ENCODE measurements around the gene TMEM204.
A peak's percentile ranks its signal among the peaks of the same experiment; 100 is the strongest.

Gene TMEM204

GRCh38 chr16:1532771-1533170, 695 bp upstream of the TMEM204 start:
- Histone ChIP-seq H3K9me3 (ENCODE audit: control insufficient read depth, low read length) (no peaks in the 10 kb centered on the region), H3K4me3 (ENCODE audit: low read depth, low read length) (no peak overlapping the region), H3K27me3 (ENCODE audit: control insufficient read depth, insufficient read depth, low read length) (no peaks in the 10 kb centered on the region), H3K79me2 (no peaks in the 10 kb centered on the region), H3K36me3 (ENCODE audit: control insufficient read depth, insufficient read depth, low read length) (no peaks in the 10 kb centered on the region), H3K4me2 (ENCODE audit: low read length) (peak overlapping the region; percentile 19), H3K9ac (no peak overlapping the region), H3K27ac (peak overlapping the region; percentile 64), H3K4me1 (no peaks in the 10 kb centered on the region), H2AFZ (no peak overlapping the region)
- no peak for TF ChIP-seq CTCF (IDR thresholded peaks at IDR 0.05)

GRCh38 chr16:1534021-1535020, 855 bp downstream of the TMEM204 start:
- Histone ChIP-seq H3K9ac (no peak overlapping the region), H3K4me1 (no peaks in the 10 kb centered on the region), H3K27ac (peak overlapping the region; percentile 36), H3K27me3 (ENCODE audit: control insufficient read depth, insufficient read depth, low read length) (no peaks in the 10 kb centered on the region), H3K4me3 (ENCODE audit: low read depth, low read length) (peak overlapping the region; percentile 36), H3K4me2 (ENCODE audit: low read length) (no peak overlapping the region), H3K79me2 (no peaks in the 10 kb centered on the region), H3K36me3 (ENCODE audit: control insufficient read depth, insufficient read depth, low read length) (no peaks in the 10 kb centered on the region), H2AFZ (no peak overlapping the region), H3K9me3 (ENCODE audit: control insufficient read depth, low read length) (no peaks in the 10 kb centered on the region)
- TF ChIP-seq CTCF (IDR thresholded peaks at IDR 0.05), result no peak

- Histone ChIP-seq H3K79me2 (no peaks in the 10 kb centered on the region), H3K9me3 (ENCODE audit: control insufficient read depth, low read length) (no peaks in the 10 kb centered on the region), H3K27ac (no peak overlapping the region), H2AFZ (no peak overlapping the region), H3K4me2 (ENCODE audit: low read length) (no peak overlapping the region), H3K4me3 (ENCODE audit: low read depth, low read length) (no peak overlapping the region), H3K9ac (no peak overlapping the region), H3K36me3 (ENCODE audit: control insufficient read depth, insufficient read depth, low read length) (no peaks in the 10 kb centered on the region), H3K27me3 (ENCODE audit: control insufficient read depth, insufficient read depth, low read length) (no peaks in the 10 kb centered on the region), H3K4me1 (no peaks in the 10 kb centered on the region)
- no peak for TF ChIP-seq CTCF (IDR thresholded peaks at IDR 0.05)
Observed at GRCh38 chr16:1535391-1536291, 2.2 kb downstream of the TMEM204 start.

- no peak overlapping the region for H3K4me2 ChIP-seq (ENCODE audit: low read length)
- no peak overlapping the region for H3K27ac ChIP-seq
- peaks cover 7% of the 10 kb centered on the region for H3K79me2 ChIP-seq
- TF ChIP-seq CTCF (IDR thresholded peaks at IDR 0.05), result no peak
- no peaks in the 10 kb centered on the region for H3K4me1 ChIP-seq
- H3K9ac ChIP-seq, result no peak overlapping the region
- no peaks in the 10 kb centered on the region for H3K36me3 ChIP-seq (ENCODE audit: control insufficient read depth, insufficient read depth, low read length)
- H3K27me3 ChIP-seq (ENCODE audit: control insufficient read depth, insufficient read depth, low read length), result no peaks in the 10 kb centered on the region
- no peak overlapping the region for H3K4me3 ChIP-seq (ENCODE audit: low read depth, low read length)
- no peaks in the 10 kb centered on the region for H3K9me3 ChIP-seq (ENCODE audit: control insufficient read depth, low read length)
- no peak overlapping the region for H2AFZ ChIP-seq
Observed at GRCh38 chr16:1536601-1537000, 3.1 kb downstream of the TMEM204 start.

Data from parathyroid adenoma (tissue), 2 donors.